COLO668 (cell line): ENCODE measurements around the gene IFNA21.
"Not testable (repeated sequence)": the region's sequence is repeated elsewhere in the genome, so short reads cannot be mapped to it uniquely, and the experiment has no call there.

Experiments used
- DNase-seq: peaks from one replicate; lab custom pipeline; 2025; ENCODE audit not compliant: unreplicated experiment; lab: John Stamatoyannopoulos, UW

Gene IFNA21

DNA sequence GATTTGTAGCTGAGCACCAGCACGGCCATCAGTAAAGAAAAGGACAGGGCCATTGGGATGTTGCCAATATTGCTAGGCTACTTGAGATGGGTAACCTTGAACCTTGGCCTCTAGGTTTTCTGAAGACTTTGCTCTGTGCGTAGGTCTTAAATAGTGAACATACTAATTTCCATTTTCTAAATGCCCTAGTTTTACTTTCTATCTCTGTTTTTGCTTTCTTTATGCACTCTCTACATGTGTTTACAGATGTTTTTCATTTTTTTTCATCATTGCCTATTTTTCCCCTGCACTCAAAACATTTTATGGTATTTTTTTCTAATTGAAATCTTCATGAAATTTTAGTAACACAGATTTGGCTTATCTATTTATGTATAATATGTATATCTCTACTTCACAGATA, at the start of gene IFNA21:
Gene IFNA21 (minus strand): TSS at position 101 of the 400 bp plus-strand sequence. CDS start 48 bp downstream, at position 53.
- not testable (repeated sequence) for DNase-seq

DNA sequence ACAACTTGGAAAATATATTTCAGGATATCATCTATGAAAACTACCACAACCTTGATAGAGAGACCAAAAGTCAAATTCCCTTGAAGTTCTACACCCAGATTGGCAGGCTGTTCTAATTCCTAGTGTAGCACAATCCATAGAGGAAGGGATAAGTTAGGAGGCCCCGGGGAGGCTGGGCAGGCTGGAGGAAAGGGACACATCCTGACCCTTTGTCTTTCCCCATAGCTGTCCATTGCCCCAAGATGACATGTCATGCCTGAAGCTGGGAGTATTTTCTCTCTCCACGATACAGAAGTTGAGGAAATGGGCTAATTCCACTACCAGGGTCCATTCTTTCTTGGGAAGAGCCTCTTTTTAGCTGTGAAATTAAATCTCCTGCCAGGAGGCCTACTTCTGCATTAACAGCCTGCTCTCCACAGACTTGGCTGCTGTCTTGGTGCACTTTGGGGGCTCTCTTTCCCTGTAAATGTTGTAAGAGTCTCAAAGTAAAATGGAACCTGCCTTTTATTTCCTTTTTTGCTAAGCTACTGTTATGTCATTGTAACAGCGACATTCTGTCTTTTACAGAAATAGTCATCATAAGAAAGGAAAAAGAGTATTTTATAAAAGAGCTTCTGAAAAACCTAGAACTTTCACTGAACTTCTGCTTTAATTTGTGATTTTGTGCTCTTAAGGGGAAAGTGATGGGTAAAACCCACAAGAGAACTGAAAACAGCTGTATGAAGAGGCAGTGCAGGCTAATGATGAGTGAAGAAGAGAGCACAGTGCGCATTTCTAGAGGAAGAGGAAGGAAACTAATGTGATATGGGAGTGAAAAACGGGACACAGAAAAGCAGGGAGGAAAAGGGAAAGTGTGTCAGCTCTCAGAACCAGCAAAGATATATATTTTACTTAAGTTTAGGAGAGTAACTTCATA, 47.2 kb upstream of the IFNA21 start:
- not testable (repeated sequence) for DNase-seq

DNA sequence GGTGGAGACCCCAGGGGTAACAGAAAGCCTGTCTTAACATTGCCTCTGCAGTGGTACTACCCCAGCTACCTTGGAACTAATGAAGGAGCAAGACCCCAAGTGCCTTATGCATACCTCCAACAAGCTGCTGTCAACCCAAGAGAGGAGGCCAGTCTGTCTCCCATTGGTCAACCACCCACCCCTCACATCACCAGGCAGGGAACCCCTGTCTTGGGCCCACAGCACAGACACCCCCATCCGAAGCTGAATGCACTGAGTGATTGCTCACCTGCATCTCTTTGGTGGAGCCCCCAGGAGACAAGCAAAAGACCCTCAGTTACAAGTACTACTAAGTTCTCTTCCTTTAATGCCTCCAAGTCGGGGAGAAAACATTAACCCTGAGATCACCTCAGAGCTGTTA, 45.7 kb upstream of the IFNA21 start:
- not testable (repeated sequence) for DNase-seq

DNA sequence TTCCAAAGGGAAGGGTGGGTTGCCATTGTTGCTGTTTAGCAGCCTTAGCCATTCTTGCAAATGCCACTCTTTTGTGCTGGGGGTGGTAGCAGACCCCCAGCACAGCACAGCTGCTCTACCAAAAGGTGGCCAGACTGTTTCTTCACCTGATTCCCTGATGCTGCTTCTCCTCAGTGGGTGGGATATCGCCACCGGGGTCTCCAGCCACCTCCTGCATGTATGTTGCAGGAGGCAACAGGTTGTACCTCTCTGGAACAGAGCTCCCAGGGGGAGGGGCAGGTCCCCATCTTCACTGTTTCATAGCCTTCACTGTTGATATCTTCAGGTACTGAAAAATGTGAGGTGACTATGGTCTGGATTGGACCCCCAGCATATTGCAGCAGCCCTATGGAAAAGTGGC, 44.3 kb upstream of the IFNA21 start:
- not testable (repeated sequence) for DNase-seq

DNA sequence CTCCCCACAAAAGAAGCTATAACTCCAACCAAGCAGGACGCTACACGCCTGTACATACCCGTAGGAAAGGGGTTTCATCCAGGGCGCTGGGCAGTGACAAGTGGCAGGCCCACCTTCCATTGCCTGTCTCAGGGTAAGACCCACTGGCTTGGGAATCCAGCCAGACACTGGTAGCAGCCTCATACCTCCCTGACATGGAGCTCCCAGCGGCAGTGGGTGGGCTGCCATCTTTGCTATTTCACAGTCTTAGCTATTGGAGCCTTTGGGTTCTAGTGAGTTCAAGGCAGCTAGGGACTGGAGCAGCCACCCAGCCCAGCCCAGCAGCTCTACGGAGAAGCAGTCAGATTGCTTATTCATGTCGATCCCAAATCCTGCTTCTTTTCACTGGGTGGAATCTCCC, 43.9 kb upstream of the IFNA21 start:
- DNase-seq = no peak

DNA sequence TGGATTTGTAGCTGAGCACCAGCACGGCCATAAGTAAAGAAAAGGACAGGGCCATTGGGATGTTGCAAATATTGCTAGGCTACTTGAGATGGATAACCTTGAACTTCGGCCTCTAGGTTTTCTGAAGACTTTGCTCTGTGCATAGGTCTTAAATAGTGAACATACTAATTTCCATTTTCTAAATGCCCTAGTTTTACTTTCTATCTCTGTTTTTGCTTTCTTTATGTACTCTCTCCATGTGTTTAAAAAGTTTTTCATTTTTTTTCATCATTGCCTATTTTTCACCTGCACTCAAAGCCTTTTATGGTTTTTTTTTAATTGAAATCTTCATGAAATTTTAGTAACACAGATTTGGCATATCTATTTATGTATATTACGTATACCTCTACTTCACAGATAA, 40.6 kb upstream of the IFNA21 start, which contains the start of gene IFNA10:
Gene IFNA10 (minus strand): TSS at position 101 of the 400 bp plus-strand sequence. CDS start 46 bp downstream, at position 55.
- not testable (repeated sequence) for DNase-seq

DNA sequence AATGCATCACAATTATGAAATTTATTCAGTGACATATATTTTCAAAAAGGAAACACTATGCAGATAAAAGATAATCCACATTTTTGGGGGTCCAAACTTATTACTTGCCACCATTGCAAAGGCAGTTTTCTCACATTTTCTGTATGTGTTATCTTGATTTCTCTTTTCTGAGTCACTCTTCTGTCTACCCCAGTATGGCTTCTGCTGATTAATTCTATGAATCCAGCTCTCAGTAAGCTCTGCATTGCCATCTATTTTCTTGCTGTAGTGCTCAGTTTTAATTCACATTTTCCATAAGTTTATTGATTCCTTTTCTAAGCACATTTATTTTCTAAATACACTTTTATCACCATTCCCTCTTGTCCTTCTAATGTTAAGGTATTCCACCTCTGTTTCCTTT, 38.7 kb upstream of the IFNA21 start:
- DNase-seq = no peak

DNA sequence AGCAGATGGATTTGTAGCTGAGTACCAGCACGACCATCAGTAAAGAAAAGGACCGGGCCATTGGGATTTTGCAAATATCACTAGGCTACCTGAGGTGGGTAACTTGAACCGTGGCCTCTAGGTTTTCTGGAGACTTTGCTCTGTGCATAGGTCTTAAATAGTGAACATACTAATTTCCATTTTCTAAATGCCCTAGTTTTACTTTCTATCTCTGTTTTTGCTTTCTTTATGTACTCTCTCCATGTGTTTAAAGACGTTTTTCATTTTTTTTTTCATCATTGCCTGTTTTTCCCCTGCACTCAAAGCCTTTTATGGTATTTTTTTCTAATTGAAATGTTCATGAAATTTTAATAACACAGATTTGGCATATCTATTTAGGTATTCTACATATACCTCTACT, 35.6 kb upstream of the IFNA21 start, which contains the start of gene IFNA7:
Gene IFNA7 (minus strand): TSS at position 101 of the 400 bp plus-strand sequence. CDS start 40 bp downstream, at position 61.
- not testable (repeated sequence) for DNase-seq

DNA sequence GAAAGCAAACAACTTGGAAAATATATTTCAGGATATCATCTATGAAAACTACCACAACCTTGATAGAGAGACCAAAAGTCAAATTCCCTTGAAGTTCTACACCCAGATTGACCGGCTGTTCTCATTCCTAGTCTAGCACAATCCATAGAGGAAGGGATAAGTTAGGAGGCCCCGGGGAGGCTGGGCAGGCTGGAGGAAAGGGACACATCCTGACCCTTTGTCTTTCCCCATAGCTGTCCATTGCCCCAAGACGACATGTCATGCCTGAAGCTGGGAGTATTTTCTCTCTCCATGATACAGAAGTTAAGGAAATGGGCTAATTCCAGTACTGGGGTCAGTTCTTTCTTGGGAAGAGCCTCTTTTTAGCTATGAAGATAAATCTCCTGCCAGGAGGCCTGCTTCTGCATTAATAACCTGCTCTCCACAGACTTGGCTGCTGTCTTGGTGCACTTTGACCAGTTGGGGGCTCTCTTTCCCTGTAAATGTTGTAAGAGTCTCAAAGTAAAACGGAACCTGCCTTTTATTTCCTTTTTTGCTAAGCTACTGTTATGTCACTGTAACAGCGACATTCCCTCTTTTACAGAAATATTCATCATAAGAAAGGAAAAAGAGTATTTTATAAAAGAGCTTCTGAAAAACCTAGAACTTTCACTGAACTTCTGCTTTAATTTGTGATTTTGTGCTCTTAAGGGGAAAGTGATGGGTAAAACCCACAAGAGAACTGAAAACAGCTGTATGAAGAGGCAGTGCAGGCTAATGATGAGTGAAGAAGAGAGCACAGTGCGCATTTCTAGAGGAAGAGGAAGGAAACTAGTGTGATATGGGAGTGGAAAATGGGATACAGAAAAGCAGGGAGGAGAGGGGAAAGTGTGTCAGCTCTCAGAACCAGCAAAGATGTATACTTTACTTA, 28.7 kb upstream of the IFNA21 start:
- DNase-seq = not testable (repeated sequence)

DNA sequence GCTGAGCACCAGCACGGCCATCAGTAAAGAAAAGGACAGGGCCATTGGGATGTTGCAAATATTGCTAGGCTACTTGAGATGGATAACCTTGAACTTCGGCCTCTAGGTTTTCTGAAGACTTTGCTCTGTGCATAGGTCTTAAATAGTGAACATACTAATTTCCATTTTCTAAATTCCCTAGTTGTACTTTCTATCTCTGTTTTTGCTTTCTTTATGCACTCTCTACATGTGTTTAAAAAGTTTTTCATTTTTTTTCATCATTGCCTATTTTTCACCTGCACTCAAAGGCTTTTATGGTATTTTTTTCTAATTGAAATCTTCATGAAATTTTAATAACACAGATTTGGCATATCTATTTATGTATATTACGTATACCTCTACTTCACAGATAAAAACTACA, 21.0 kb upstream of the IFNA21 start, which contains the start of gene IFNA4:
Gene IFNA4 (minus strand): TSS at position 101 of the 400 bp plus-strand sequence. CDS start 56 bp downstream, at position 45.
- DNase-seq = not testable (repeated sequence)

DNA sequence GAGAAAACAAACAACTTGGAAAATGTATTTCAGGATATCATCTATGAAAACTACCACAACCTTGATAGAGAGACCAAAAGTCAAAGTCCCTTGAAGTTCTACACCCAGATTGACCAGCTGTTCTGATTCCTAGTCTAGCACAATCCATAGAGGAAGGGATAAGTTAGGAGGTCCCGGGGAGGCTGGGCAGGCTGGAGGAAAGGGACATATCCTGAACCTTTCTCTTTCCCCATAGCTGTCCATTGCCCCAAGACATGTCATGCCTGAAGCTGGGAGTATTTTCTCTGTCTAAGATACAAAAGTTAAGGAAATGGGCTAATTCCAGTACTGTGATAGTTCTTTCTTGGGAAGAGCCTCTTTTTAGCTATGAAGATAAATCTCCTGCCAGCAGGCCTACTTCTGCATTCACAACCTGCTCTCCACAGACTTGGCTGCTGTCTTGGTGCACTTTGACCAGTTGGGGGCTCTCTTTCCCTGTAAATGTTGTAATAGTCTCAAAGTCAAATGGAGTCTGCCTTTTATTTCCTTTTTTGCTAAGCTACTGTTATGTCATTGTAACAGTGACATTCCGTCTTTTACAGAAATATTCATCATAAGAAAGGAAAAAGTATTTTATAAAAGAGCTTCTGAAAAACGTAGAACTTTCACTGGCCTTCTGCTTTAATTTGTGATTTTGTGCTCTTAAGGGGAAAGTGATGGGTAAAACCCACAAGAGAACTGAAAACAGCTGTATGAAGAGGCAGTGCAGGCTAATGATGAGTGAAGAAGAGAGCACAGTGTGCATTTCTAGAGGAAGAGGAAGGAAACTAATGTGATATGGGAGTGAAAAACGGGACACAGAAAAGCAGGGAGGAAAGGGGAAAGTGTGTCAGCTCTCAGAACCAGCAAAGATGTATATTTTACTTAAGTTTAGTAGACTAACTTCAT, 16.6 kb upstream of the IFNA21 start:
- DNase-seq = not testable (repeated sequence)

DNA sequence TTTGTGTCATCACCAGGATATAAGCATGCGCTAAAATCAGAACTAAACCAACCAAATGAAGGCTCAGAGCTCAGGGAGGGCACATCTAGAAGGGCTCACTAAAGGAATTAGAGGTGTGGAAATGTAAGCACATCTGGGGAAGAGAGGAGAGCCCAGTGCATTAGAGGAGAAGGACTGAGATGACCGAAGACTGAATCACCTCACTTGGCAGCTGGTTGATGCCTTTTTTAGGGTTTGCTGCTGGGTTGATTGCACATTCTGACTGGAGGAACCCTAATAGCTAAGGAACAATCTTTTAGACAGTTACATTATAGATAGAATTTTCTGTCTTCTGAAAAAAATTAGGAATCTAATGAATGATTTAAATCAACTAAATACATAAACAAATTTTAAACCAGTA, 8.2 kb upstream of the IFNA21 start:
- no peak for DNase-seq

DNA sequence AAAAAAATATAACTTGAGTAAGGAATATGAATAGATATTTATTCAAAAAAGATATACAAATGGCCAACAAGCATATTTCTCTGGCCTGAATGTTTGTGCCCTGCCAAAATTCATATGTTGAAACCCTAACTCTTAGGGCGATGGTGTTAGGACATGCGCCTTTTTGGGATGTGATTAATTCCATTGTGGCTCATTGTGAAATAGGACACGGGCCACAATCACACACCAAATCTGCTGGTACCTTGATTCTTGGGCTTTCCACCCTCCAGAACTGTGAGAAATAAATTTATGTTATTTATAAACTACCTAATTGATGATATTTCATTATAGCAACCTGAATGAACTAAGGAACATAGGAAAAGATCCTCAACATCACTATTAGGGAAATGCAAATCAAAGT, 5.7 kb upstream of the IFNA21 start:
- DNase-seq = no peak

DNA sequence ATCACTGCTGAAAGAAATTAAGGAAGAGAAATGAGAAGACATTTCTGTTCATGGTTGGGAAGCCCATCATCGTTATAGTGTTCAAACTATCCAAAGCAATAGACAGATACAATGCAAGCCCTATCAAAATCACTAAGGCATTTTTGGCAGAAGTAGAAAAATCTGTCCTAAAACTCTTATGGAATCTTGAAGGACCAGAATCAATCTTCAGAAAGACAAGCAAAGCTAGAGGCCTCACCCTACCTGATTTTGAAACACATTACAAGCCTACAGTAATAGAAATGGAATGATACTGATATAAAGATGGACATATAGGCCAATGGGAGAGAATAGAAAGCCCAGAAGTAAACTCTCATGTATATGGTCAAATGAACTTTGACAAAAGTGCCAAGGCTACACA, 4.9 kb upstream of the IFNA21 start:
- no peak for DNase-seq

DNA sequence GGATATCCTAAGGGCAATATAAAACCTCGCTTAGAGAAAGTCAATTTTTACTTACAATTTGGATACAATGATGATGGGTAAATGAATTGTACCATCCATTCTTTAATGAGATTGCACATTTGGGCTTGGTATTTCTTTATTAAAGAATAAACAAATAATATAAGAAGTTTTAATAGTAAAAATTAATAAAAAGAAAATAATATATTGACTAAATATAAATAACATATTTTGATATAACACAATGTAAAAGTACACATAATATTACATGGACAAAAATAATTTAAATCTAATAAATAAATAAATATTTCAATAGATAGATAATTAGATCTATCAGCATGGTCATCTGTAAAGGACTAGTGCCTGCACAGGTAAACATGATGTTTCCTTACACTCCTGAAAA, 944 bp downstream of the IFNA21 start:
- no peak for DNase-seq

DNA sequence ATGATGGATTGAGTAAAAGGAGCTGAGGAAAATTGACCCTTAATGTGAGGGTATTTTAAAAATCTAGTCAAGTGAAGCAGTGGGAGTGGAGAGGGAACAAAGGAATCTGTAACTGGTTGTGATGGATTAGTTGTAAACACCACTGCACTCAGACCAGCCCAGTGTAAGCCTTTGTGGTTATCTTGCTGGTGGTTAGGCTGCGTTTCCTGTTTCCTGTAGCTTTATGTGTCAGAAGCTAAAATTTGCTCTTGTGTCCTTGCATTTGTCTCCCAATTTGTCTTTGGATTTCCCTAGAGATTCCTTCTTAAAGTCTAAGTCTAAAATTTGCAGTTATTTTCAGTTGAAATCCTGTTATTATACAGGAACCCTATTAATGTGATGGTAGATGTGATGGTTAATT, 6.3 kb downstream of the IFNA21 start:
- no peak for DNase-seq

DNA sequence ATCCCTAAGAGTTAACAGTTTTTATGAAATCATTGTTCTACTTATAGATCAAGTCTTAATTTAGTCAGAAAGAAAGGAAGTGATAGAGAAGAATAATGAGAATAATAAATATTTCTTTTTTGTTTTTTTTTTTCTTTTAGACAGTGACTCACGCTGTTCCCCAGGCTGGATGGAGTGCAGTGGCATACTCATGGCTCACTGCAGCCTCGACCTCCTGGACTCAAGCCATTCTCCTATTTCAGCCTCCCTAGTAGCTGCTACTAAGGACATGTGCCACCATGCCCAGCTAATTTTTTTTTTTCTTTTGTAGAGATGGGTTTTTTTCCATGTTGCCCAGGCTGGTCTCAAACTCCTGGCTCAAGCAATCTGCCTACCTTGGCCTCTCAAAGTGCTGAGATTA, 11.0 kb downstream of the IFNA21 start:
- no peak for DNase-seq

DNA sequence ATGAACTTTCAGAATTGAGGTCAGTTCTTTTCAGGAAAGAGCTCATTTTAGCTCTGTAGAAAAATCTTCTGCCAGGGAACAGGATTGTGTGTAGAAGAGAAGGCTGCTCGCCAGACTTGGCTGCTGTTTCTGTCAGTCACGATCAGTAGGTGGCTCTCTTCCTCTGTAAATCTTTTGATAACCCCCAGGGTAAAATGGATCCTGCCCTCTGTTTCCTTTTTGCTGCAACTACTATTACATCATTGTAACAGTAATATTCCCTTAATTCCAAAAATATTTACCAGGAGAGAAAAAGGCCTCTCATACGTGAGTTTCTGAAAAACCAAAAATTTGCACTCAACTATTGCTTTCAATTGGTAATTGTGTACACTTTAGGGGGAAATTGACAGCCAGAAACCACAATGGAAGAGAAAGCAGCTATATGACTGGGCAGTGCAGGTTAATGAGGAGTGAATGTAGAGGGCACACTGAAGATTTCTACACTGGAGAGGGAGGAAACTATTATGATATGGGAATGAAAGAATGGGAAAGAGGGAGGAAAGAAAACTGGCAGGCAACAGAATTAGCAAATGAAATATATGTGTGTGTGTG, 12.3 kb downstream of the IFNA21 start:
- no peak for DNase-seq

DNA sequence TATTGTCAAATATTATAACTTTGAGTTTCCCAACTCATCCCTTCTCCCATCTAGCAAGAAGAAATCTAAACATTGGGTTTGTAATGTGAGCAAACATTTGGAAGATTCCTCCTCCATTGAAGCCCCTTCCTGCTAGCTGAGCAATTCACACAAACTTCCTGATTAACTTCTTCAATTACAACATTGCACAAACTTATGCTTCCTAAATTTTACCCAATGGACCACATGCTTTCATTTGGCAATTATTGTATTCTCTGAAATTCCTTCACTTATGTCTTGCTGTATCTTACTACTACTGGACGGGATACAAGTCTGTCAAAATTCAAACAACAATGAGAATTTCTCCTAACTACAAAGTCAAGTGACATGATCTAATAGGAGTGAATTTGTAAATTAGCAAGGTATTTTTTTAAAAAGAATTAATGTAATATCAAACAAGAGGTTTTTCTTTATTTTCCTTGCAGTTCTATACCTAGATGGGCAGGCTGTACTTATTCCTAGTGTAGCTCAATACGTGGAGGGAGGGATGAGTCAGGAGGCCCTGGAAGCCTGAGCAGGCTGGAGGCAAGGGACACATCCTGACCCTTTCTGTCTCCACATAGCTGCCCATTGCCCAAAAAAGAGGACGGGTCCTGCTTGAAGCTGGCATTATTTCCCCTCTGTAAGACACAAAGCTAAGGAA, 13.0 kb downstream of the IFNA21 start:
- DNase-seq = no peak
